HepG2 (cell line): ENCODE results near the gene JMJD8.
A peak's percentile ranks its signal among the peaks of the same experiment; 100 is the strongest.

ENCODE experiments used
- ATRX ChIP-seq: sonication (generic); formaldehyde crosslinking; IDR thresholded peaks from 2 replicates; pipeline ENCODE4 v1.4.0; 2020; ENCODE audit warnings: missing genetic modification reagents, borderline replicate concordance
- CREB1 ChIP-seq, 2 experiments: fragments of 450-650 bp in 1 of 2; IDR thresholded peaks; 2 replicates each; pipeline ENCODE4 v1.6.1; 2016 to 2017; ENCODE audit warnings: control low read depth in 1 of 2, mild to moderate bottlenecking in 1 of 2, missing compliant biosample characterization in 1 of 2, missing genetic modification characterization in 1 of 2
- GTF2F1 ChIP-seq: fragments of 150-350 bp; IDR thresholded peaks from 2 replicates; pipeline ENCODE4 v1.6.1; 2014; ENCODE audit warnings: low read length
- HNRNPLL ChIP-seq: fragments of 200-400 bp; formaldehyde crosslinking; IDR thresholded peaks from 2 replicates; pipeline ENCODE4 v1.6.1; 2017; ENCODE audit warnings: mild to moderate bottlenecking, low read depth, low read length; ENCODE audit not compliant: poor library complexity, severe bottlenecking
- MATR3 ChIP-seq: sonication (generic); formaldehyde crosslinking; IDR thresholded peaks from 2 replicates; pipeline ENCODE4 v1.4.0; 2020; ENCODE audit warnings: missing genetic modification reagents
- MTA3 ChIP-seq: sonication (generic); formaldehyde crosslinking; IDR thresholded peaks from 2 replicates; pipeline ENCODE4 v1.4.0; 2020; ENCODE audit warnings: missing genetic modification reagents
- NFIB ChIP-seq: sonication (generic); formaldehyde crosslinking; IDR thresholded peaks from 2 replicates; pipeline ENCODE4 v1.9.0; 2021; ENCODE audit warnings: missing genetic modification reagents, mild to moderate bottlenecking, borderline replicate concordance
- PHF8 ChIP-seq: sonication (generic); formaldehyde crosslinking; IDR thresholded peaks from 2 replicates; pipeline ENCODE4 v1.5.0; 2020; ENCODE audit warnings: missing genetic modification reagents
- POLR2A ChIP-seq, 2 experiments: IDR thresholded peaks; 2 replicates each; pipeline ENCODE4 v1.6.1; 2011; ENCODE audit warnings: low read depth in 2 of 2, low read length in 2 of 2, mild to moderate bottlenecking in 1 of 2, moderate library complexity in 1 of 2; ENCODE audit not compliant: insufficient read depth in 1 of 2
- RAD21 ChIP-seq: fragments of 450-650 bp; formaldehyde crosslinking; IDR thresholded peaks from 2 replicates; pipeline ENCODE4 v1.5.0; 2020; ENCODE audit warnings: mild to moderate bottlenecking
- ZNF292 ChIP-seq: sonication (generic); formaldehyde crosslinking; IDR thresholded peaks from 2 replicates; pipeline ENCODE4 v1.8.1; 2022; ENCODE audit warnings: mild to moderate bottlenecking, low read depth, missing genetic modification reagents, borderline replicate concordance
- TF ChIP-seq, protein P1 (sequence below): sonication (generic); formaldehyde crosslinking; IDR thresholded peaks from 2 replicates; pipeline ENCODE4 v1.5.0; 2020; ENCODE audit warnings: mild to moderate bottlenecking, missing genetic modification reagents, moderate library complexity
- TF ChIP-seq, protein P2 (sequence below): sonication (generic); formaldehyde crosslinking; IDR thresholded peaks from 2 replicates; pipeline ENCODE4 v1.5.0; 2020; ENCODE audit warnings: missing genetic modification reagents, mild to moderate bottlenecking, borderline replicate concordance

DNA sequence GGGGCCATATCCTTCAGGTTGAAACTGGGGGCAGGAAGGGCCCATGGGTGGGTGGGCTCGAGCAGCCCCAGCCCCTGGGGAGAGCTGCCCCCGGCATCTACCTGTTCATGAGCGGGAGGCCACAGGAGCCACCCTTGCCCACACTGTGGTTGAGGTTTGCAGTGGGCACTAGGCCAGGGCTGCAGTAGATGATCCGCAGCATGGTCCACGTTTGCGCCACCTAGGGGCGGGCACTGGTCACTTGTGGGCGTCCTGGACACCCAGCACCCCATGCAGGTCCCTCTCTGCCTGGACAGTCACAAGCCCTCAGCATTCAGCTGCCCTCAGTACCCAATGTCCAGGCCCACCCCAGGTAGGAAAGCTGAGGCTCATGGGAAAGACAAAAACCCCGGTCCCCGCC, 1.8 kb upstream of the JMJD8 start:
- TF ChIP-seq PHF8 (CRISPR knock-in tag) (no peak), POLR2A (IDR thresholded peaks at IDR 0.05; ENCODE audit: insufficient read depth in 1 of 2, low read depth in 2 of 2, low read length in 2 of 2) (no peak), HNRNPLL (peak; percentile 25), CREB1 (IDR thresholded peaks at IDR 0.05) (no peak), CREB1 (CRISPR knock-in tag; IDR thresholded peaks at IDR 0.05) (no peak), NFIB (CRISPR knock-in tag) (no peak), MATR3 (no peak), ZNF292 (no peak), MTA3 (CRISPR knock-in tag) (no peak), RAD21 (CRISPR knock-in tag) (0 out of 2 replicates have a peak, but pooled peaks have one; percentile 12), ATRX (CRISPR knock-in tag) (no peak), GTF2F1 (no peak)
- TF ChIP-seq, protein P1, sequence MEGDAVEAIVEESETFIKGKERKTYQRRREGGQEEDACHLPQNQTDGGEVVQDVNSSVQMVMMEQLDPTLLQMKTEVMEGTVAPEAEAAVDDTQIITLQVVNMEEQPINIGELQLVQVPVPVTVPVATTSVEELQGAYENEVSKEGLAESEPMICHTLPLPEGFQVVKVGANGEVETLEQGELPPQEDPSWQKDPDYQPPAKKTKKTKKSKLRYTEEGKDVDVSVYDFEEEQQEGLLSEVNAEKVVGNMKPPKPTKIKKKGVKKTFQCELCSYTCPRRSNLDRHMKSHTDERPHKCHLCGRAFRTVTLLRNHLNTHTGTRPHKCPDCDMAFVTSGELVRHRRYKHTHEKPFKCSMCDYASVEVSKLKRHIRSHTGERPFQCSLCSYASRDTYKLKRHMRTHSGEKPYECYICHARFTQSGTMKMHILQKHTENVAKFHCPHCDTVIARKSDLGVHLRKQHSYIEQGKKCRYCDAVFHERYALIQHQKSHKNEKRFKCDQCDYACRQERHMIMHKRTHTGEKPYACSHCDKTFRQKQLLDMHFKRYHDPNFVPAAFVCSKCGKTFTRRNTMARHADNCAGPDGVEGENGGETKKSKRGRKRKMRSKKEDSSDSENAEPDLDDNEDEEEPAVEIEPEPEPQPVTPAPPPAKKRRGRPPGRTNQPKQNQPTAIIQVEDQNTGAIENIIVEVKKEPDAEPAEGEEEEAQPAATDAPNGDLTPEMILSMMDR (CRISPR knock-in tag), result peak; percentile 74
- TF ChIP-seq, protein P2, sequence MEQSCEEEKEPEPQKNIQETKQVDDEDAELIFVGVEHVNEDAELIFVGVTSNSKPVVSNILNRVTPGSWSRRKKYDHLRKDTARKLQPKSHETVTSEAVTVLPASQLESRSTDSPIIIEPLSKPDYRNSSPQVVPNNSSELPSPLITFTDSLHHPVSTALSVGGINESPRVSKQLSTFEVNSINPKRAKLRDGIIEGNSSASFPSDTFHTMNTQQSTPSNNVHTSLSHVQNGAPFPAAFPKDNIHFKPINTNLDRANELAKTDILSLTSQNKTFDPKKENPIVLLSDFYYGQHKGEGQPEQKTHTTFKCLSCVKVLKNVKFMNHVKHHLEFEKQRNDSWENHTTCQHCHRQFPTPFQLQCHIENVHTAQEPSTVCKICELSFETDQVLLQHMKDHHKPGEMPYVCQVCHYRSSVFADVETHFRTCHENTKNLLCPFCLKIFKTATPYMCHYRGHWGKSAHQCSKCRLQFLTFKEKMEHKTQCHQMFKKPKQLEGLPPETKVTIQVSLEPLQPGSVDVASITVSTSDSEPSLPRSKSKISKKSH, result no peak
